ENCODE measurements around the gene HSPG2. TPM values are rescaled to one million over a fixed set of nuclear protein-coding genes. Genes with fewer than 3 reads are reported as not detected.

The HSPG2 gene
- total and polyA plus RNA-seq, 8 donors: 50.4 to 164 (median 63.9) TPM

- Histone ChIP-seq H3K27me3 (no peaks in the 10 kb centered on the region), H3K9me3 (no peaks in the 10 kb centered on the region), H3K27ac (peak overlapping the region in 2 of 4 donors; percentile 48 to 71), H3K36me3 (no peaks in the 10 kb centered on the region), H3K4me1 (peaks cover 6 to 11% (median 7%) of the 10 kb centered on the region in 3 donors), H3K4me3 (no peak overlapping the region)
- FAIRE-seq (no peak), ATAC-seq (no peak), DNase-seq (no peak)
- no peak for TF ChIP-seq CTCF (IDR thresholded peaks at IDR 0.05)
- intact Hi-C loops (cut with DNase I): no loop called here
- 95 to 100% methylated on average over 2 of the region's 2 CpGs for WGBS, 2 donors
These were observed 3.4 kb upstream of the HSPG2 start for GRCh38 chr1:21940492-21940891.

GRCh38 chr1:21939650-21940374 is 2.7 kb upstream of the HSPG2 start:
- intact Hi-C loops (cut with DNase I): no loop called here
- Histone ChIP-seq H3K27ac (peak overlapping the region in 2 of 4 donors; percentile 71 to 73), H3K4me1 (peaks cover 6 to 11% (median 7%) of the 10 kb centered on the region in 3 donors), H3K9me3 (no peaks in the 10 kb centered on the region), H3K36me3 (no peaks in the 10 kb centered on the region), H3K4me3 (no peak overlapping the region), H3K27me3 (no peaks in the 10 kb centered on the region)
- FAIRE-seq (no peak), ATAC-seq (peak in 3 of 4 donors; percentile 28 to 52 (median 40)), DNase-seq (peak; percentile 75 to 92 (median 85))
- peak in 2 of 4 donors; percentile 41 to 42 for TF ChIP-seq CTCF (IDR thresholded peaks at IDR 0.05)
- 39 to 48% methylated on average over 9 of the region's 9 CpGs for WGBS, 2 donors

GRCh38 chr1:21938732-21939538 is 1.8 kb upstream of the HSPG2 start:
- no peak for DNase-seq
- WGBS, 2 donors: 65 to 76% methylated on average over 11 of the region's 11 CpGs
- Histone ChIP-seq H3K4me3 (no peak overlapping the region), H3K4me1 (peaks cover 6 to 14% (median 7%) of the 10 kb centered on the region in 3 donors), H3K27me3 (no peaks in the 10 kb centered on the region), H3K36me3 (no peaks in the 10 kb centered on the region), H3K9me3 (no peaks in the 10 kb centered on the region), H3K27ac (peak overlapping the region in 3 of 4 donors; percentile 39 to 73 (median 71))
- no peak for FAIRE-seq
- intact Hi-C loops (cut with DNase I): no loop called here
- no peak for TF ChIP-seq CTCF (IDR thresholded peaks at IDR 0.05)
- no peak for ATAC-seq

GRCh38 chr1:21937372-21938121 is 437 bp upstream of the HSPG2 start:
- TF ChIP-seq CTCF (IDR thresholded peaks at IDR 0.05): no peak
- FAIRE-seq: no peak
- H3K27ac ChIP-seq: peak overlapping the region in 3 of 4 donors; percentile 38 to 75 (median 73)
- ATAC-seq: peak; percentile 83 to 89 (median 86)
- H3K4me1 ChIP-seq: peaks cover 6 to 21% (median 7%) of the 10 kb centered on the region in 3 donors
- DNase-seq: peak; percentile 82 to 95 (median 90)
- H3K36me3 ChIP-seq: no peaks in the 10 kb centered on the region
- intact Hi-C loops (cut with DNase I): no loop called here
- 10 to 18% methylated on average over 32 to 68 of the region's 69 CpGs for WGBS, 2 donors
- no peaks in the 10 kb centered on the region for H3K27me3 ChIP-seq
- H3K9me3 ChIP-seq: no peaks in the 10 kb centered on the region
- peak overlapping the region; percentile 15 to 67 (median 46) for H3K4me3 ChIP-seq

Measured in pancreas (tissue), 10 donors.